ENCODE data around the gene RAD1.
"Not testable (repeated sequence)": the region's sequence is repeated elsewhere in the genome, so short reads cannot be mapped to it uniquely, and the experiment has no call there.

The RAD1 gene

GRCh38 chr5:34915139-34915855 lies at the start of gene RAD1, which contains the start of gene BRIX1:
RAD1 (minus strand) TSS chr5:34915504; CDS start chr5:34914892, 612 bp downstream.
BRIX1 (plus strand) TSS chr5:34915711; CDS start chr5:34915739, 28 bp downstream.
- DNase-seq: peak; percentile 95

GRCh38 chr5:34959323-34959722 lies 44.0 kb upstream of the RAD1 start:
- peak; percentile 6 for DNase-seq

- no peak for DNase-seq
Observed at GRCh38 chr5:34957857-34958690, 42.8 kb upstream of the RAD1 start.

- DNase-seq: no peak
Observed at GRCh38 chr5:34957321-34957720, 42.0 kb upstream of the RAD1 start.

- no peak for DNase-seq
Observed at GRCh38 chr5:34944460-34945047, 29.2 kb upstream of the RAD1 start.

GRCh38 chr5:34944044-34944443 lies 28.7 kb upstream of the RAD1 start:
- DNase-seq: no peak

GRCh38 chr5:34941936-34942335 lies 26.6 kb upstream of the RAD1 start:
- DNase-seq: no peak

- DNase-seq: no peak
Observed at GRCh38 chr5:34932947-34933346, 17.6 kb upstream of the RAD1 start.

GRCh38 chr5:34930870-34931269 lies 15.6 kb upstream of the RAD1 start:
- DNase-seq: no peak

GRCh38 chr5:34930462-34930844 lies 15.1 kb upstream of the RAD1 start:
- no peak for DNase-seq

- peak; percentile 83 for DNase-seq
Observed at GRCh38 chr5:34929720-34930461, 14.6 kb upstream of the RAD1 start.

- DNase-seq: peak; percentile 98
Observed at GRCh38 chr5:34929134-34929719, 13.9 kb upstream of the RAD1 start, which contains the start of gene DNAJC21. DNAJC21 (plus strand) TSS chr5:34929559; CDS start chr5:34929820, 261 bp downstream.

- no peak for DNase-seq
Observed at GRCh38 chr5:34928267-34928666, 13.0 kb upstream of the RAD1 start.

GRCh38 chr5:34927785-34928184 lies 12.5 kb upstream of the RAD1 start:
- DNase-seq: no peak

- DNase-seq: no peak
Observed at GRCh38 chr5:34926318-34926888, 11.1 kb upstream of the RAD1 start.

- DNase-seq: no peak
Observed at GRCh38 chr5:34924462-34924765, 9.1 kb upstream of the RAD1 start.

- DNase-seq: peak; percentile 54
Observed at GRCh38 chr5:34923694-34924461, 8.6 kb upstream of the RAD1 start.

- DNase-seq: not testable (repeated sequence)
Observed at GRCh38 chr5:34923256-34923655, 8.0 kb upstream of the RAD1 start.

GRCh38 chr5:34919077-34919476 lies 3.8 kb upstream of the RAD1 start:
- no peak for DNase-seq

- no peak for DNase-seq
Observed at GRCh38 chr5:34918025-34918424, 2.7 kb upstream of the RAD1 start.

- DNase-seq: no peak
Observed at GRCh38 chr5:34916518-34916917, 1.2 kb upstream of the RAD1 start.

GRCh38 chr5:34915856-34916192 lies 520 bp upstream of the RAD1 start:
- DNase-seq: no peak

Measured in stimulated activated CD4-positive, alpha-beta T cell treated with anti-CD3 and anti-CD28 coated beads, Interleukin-4, amount 100 ng/mL, for 24 hours (primary cell).